Calu3 (cell line): ENCODE data around the gene F3. TPM values are rescaled to one million over a fixed set of nuclear protein-coding genes. Genes with fewer than 3 reads are reported as not detected.

Source experiments
- BruUV-seq: library from RNA; stranded (reverse); fragments of 400-500 nt; replicated peaks from 2 replicates; lab custom pipeline; 2021; lab: Mats Ljungman, UMichigan
- CTCF ChIA-PET: fragments of 300-600 bp; sonication (Branson Sonifier 250); formaldehyde crosslinking; loops from one replicate; lab custom pipeline; 2022; ENCODE audit warnings: antibody characterized with exemption; lab: Charles Lee
- DNase-seq: peaks from one replicate; pipeline ENCODE4 v3.0.0; 2022
- H3K27ac Mint-ChIP-seq: one replicate; pipeline ENCODE4 v1.8.0; 2022; ENCODE audit warnings: mixed read lengths; ENCODE audit not compliant: unreplicated experiment
- H3K27me3 Mint-ChIP-seq: one replicate; pipeline ENCODE4 v1.8.0; 2022; ENCODE audit warnings: mixed read lengths; ENCODE audit not compliant: unreplicated experiment
- H3K36me3 Mint-ChIP-seq: one replicate; pipeline ENCODE4 v1.8.0; 2022; ENCODE audit warnings: mild to moderate bottlenecking, moderate library complexity, mixed read lengths; ENCODE audit not compliant: insufficient read depth, unreplicated experiment
- H3K4me1 Mint-ChIP-seq: one replicate; pipeline ENCODE4 v1.8.0; 2022; ENCODE audit warnings: mild to moderate bottlenecking, low read depth, mixed read lengths; ENCODE audit not compliant: unreplicated experiment
- H3K4me3 Mint-ChIP-seq: one replicate; pipeline ENCODE4 v1.8.0; 2022; ENCODE audit warnings: mild to moderate bottlenecking, low read depth, moderate library complexity, mixed read lengths; ENCODE audit not compliant: unreplicated experiment
- H3K9me3 Mint-ChIP-seq: one replicate; pipeline ENCODE4 v1.8.0; 2022; ENCODE audit warnings: low read depth, mixed read lengths; ENCODE audit not compliant: unreplicated experiment
- CTCF ChIP-seq: fragments of 200-600 bp; IDR thresholded peaks from one replicate; pipeline ENCODE4 v1.8.0; 2022; ENCODE audit warnings: antibody characterized with exemption; ENCODE audit not compliant: unreplicated experiment
- intact Hi-C: fragments of 100-400 bp; cut with micrococcal nuclease; formaldehyde crosslinking; loops from one replicate; pipeline ENCODE4 v1.10.0; 2022; ENCODE audit not compliant: unreplicated experiment
- total RNA-seq: library from RNA; stranded (reverse); gene quantifications from 2 replicates; pipeline ENCODE4 v1.2.3, GENCODE V29; 2022

F3 gene
- total RNA-seq, 1 experiment from 2014 or later, result 344 TPM

DNA sequence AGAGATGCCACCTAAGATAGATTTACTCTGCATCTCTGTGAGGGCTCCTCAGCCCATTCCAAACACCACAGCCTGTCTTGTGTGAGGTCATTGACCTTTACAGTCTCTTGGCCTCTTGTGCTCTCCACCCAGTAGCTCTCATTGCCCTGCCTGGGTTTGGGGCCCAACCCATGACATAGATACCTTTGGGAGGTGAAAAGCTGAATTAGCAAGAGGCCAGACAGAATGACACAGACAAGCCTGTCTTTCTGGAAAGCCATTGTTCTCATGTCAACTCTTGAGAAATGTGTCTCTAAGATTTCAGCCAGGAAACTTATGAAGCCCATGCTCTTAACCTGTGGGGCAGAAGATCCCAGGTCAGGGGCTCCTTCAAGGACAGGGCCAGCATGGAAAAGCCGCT is 18.4 kb upstream of the F3 start:
- DNase-seq, result no peak
- no peak for TF ChIP-seq CTCF
- Mint-ChIP-seq H3K4me3 (no peak overlapping the region), H3K9me3 (peaks cover 3% of the 10 kb centered on the region), H3K36me3 (no peaks in the 10 kb centered on the region), H3K27me3 (no peaks in the 10 kb centered on the region), H3K4me1 (peaks cover 25% of the 10 kb centered on the region), H3K27ac (no peak overlapping the region)
- CTCF ChIA-PET, result interaction anchor here (0.5 to 1.3 kb wide), 3 partner anchors 17 to 405 kb away, joined by 4 to 5 read pairs (median 5); partner anchors contain the start of gene F3
- intact Hi-C loops, result no loop called here
- no TSS peak for BruUV-seq

- Mint-ChIP-seq H3K27me3 (no peaks in the 10 kb centered on the region), H3K36me3 (no peaks in the 10 kb centered on the region), H3K9me3 (peaks cover 3% of the 10 kb centered on the region), H3K27ac (no peak overlapping the region), H3K4me1 (peaks cover 48% of the 10 kb centered on the region), H3K4me3 (no peak overlapping the region)
- DNase-seq, result no peak
- intact Hi-C loops, result no loop called here
- no TSS peak for BruUV-seq
- TF ChIP-seq CTCF, result no peak
- CTCF ChIA-PET, result no interaction called here
Observed at GRCh38 chr1:94555091-94555490, 13.5 kb upstream of the F3 start.

- peaks cover 3% of the 10 kb centered on the region for H3K9me3 Mint-ChIP-seq
- H3K27me3 Mint-ChIP-seq, result no peaks in the 10 kb centered on the region
- CTCF ChIA-PET, result no interaction called here
- no peak overlapping the region for H3K4me3 Mint-ChIP-seq
- DNase-seq, result no peak
- no peaks in the 10 kb centered on the region for H3K36me3 Mint-ChIP-seq
- H3K27ac Mint-ChIP-seq, result no peak overlapping the region
- H3K4me1 Mint-ChIP-seq, result peaks cover 53% of the 10 kb centered on the region
- intact Hi-C loops, result no loop called here
- no TSS peak for BruUV-seq
- no peak for TF ChIP-seq CTCF
Observed at GRCh38 chr1:94554580-94554979, 13.0 kb upstream of the F3 start.

DNA sequence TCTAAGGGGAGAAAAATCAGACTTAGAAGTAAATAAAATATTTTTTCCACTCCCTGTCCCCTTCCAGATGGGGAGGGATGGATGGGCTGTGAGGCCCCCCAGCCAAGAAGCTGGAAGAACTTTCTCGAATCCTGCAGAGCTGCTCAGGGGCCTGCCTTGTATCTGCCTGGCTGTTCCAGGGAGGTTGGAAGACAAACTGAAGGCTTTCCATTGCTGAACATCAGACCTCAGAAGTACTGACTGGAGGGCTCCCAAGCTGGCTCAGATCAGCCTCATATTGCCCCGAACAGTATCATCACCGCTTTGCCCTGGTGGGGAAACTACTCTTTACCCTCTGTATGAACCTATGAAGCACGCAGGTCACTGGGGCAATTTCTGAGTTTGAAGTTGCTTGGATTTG is 12.4 kb upstream of the F3 start:
- BruUV-seq, result no TSS peak
- no peaks in the 10 kb centered on the region for H3K36me3 Mint-ChIP-seq

More for the DNA sequence above, 12.4 kb upstream of the F3 start:
- DNase-seq, result no peak
- TF ChIP-seq CTCF, result no peak
- CTCF ChIA-PET, result no interaction called here
- peak overlapping the region; percentile 35 for H3K27ac Mint-ChIP-seq
- intact Hi-C loops, result no loop called here
- H3K9me3 Mint-ChIP-seq, result peaks cover 3% of the 10 kb centered on the region
- H3K4me3 Mint-ChIP-seq, result no peak overlapping the region
- no peaks in the 10 kb centered on the region for H3K27me3 Mint-ChIP-seq
- peaks cover 56% of the 10 kb centered on the region for H3K4me1 Mint-ChIP-seq
